Ammon's horn (tissue), 1 donor: ENCODE results near the gene ATP2B1.
"Not testable (repeated sequence)": the region's sequence is repeated elsewhere in the genome, so short reads cannot be mapped to it uniquely, and the experiment has no call there.

Source experiments
- DNase-seq: peaks from one replicate; pipeline ENCODE4 v3.0.0-alpha.2; 2016; ENCODE audit warnings: low spot score

Gene ATP2B1

DNA sequence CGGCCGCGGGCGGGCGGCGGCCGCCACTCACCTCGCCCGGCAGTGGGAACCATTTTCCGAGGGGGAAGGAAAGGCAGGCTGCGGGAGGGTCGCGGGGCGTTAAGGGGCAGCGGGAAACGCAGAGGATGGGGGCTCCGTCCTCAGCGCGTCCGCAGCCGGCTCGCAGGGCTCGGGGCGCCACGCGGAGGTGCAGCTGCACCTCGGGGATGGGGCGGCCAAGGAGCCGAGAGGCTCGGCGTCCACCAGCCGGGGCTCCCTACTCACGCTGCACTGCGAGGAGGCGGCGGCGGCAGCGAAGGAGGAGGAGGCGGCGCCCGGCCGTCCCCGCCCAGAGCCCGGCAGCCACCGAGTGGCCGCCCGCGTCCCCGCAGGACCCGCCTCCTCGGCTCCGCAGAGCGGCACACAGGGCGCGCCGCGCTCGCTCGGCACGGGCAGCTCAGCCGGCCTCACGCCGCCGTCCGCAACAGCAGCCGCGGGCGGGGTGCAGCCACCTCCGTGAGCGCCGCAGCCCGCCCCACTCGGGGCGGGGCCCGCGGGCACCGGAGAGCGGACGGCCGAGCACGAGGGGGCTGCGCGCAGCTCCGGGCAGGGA lies at the start of gene ATP2B1:
ATP2B1 (minus strand) TSS at position 274 of the 592 bp plus-strand sequence. CDS start 52,952 bp downstream, outside the sequence.
- peak; percentile 88 for DNase-seq

DNA sequence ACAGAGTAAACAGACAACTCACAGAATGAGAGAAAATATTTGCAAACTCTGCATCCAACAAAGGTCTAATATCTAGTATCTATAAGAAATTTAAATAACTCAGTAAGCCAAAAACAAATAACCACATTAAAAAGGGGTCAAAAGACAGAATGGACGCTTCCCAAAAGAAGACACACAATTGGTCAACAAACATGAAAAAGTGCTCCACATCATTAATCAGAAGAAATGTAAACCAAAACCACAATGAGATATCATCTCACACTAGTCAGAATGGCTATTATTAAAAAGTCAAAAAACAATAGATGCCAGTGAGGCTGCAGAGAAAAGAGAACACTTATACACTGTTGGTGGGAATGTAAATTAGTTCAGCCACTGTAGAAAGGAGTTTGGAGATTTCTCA lies 49.3 kb upstream of the ATP2B1 start:
- not testable (repeated sequence) for DNase-seq

DNA sequence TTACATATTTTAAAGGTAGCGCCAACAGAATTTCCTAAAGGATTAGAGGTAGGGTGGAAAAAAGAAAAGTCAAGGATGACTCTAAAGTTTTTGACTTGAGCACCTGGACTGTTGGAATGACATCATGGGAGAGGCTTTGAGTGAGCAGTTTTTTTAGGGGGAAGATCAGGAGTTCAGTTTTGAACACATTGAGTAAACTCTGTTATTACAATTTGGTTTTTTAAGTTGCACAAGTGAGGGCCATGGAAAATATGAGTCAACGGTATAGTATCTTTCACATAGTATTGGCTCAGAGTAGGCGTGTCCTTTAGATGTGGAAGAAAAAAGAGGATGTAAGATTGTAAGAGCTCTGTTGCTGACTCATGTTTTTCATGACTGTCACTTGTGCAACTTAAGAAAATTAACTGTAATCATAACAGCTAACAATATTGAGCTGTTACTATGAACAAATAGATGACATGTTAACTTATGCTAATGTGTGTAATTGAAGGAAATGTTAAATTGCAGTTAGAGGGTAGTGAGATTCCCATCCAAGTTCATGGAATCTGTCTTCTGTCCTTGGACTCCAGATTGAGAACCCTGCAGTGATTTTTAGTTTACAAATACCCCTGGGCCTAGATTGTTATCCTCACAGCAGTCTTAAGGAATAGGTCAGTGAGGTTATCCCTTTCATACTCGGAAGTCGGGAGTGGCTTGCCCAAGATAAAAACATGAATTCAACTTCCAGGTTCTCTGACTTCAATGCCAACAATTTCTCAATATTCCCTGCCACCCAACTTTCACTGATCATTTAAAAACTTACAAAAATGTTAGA lies 48.2 kb upstream of the ATP2B1 start:
- peak; percentile 35 for DNase-seq

GRCh38 chr12:89756194-89756584 lies 47.6 kb upstream of the ATP2B1 start:
- no peak for DNase-seq

DNA sequence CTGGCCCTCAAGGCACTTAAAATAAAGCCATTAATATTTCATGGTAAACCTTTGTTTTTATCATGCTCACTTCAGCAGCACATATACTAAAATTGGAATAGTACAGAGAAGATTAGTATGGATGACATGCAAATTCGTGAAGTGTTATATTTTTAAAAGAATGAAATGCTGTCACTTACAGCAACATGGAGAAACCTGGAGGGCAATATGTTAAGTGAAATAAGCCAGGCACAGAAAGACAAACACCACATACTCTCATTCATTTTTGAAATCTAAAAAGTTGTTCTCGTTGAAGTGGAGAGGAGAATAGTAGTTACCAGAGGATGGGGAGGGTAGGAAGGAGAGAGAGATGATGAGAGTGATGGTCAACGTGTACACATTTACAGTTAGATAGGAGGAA lies 45.4 kb upstream of the ATP2B1 start:
- no peak for DNase-seq

GRCh38 chr12:89752341-89752740 lies 43.7 kb upstream of the ATP2B1 start:
- no peak for DNase-seq

GRCh38 chr12:89750389-89751351 lies 42.0 kb upstream of the ATP2B1 start:
- no peak for DNase-seq

- no peak for DNase-seq
These were observed 40.2 kb upstream of the ATP2B1 start for GRCh38 chr12:89748791-89749190.

GRCh38 chr12:89745286-89745685 lies 36.6 kb upstream of the ATP2B1 start:
- DNase-seq: no peak

DNA sequence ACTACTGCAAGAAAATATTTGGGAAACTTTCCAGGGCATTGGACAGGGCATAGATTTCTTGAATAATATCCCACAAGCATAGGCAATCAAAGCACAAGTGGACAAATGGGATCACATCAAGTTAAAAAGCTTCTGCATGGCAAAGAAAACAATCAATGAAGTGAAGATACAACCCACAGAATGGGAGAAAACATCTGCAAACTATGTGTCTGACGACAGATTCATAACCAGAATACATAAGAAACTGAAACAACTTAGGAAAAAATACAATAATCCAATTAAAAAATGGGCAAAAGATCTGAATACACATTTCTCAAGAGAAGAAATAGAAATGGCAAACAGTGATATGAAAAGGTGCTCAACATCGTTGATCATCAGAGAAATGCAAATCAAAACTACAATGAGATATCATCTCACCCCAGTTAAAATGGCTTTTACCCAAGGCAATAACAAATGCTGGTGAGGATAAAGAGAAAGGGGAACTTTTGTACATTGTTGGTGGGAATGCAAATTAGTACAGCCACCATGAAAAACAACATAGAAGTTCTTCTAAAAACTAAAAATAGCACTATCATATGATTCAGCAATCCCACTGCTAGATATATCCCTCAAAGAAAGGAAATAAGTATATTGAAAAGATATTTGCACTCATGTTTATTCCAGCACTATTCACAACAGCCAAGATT lies 33.8 kb upstream of the ATP2B1 start:
- DNase-seq: no peak

- DNase-seq: no peak
These were observed 32.3 kb upstream of the ATP2B1 start for GRCh38 chr12:89740943-89741342.

GRCh38 chr12:89736995-89737394 lies 28.4 kb upstream of the ATP2B1 start:
- DNase-seq: no peak

DNA sequence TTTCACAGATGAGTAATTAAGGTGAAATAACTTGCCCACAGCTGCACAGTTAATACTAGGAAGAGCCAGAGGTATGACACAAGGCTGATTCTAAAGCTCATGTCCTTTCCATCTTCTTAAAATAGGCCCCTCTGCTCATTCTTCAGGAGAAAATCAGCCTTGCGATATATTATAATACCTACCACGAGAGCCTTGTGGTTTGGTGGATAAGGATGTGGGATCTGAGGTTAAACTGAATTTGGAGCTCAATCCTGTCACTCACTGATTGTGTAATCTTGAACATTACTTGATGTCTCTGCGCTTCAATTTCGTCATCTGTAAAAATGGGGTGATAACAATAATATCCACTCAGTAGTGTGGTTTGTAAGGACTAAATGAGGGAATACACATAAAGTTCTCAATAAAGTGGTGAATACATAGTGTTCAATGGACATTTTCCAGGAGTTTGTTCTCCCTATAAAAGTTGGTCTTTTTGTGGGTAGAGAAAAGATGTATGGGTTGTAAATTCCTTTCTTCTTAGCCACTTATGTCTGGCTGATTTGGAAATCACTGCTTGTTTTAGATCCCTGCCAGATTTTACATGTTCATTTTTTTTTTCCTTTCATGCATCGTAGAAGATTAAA lies 25.1 kb upstream of the ATP2B1 start:
- DNase-seq: no peak

DNA sequence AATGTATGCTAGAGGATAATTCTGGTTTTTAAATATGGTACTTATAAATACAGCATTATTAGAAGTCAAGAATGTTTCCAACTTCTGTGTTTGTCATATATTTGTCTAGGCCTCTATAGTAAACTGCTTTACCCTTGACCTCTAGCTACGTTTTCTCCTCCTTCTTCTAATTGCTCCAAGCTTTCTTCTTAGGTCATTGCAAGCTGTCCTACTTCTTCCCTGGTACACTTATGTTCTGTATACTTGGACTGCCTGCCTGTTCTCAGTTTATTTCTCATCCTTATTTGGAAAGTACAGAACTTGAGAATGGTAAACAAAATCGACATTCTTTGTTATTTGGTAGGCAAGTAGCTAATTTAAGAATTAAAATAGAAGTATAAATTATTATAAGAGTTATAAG lies 23.9 kb upstream of the ATP2B1 start:
- DNase-seq: no peak

DNA sequence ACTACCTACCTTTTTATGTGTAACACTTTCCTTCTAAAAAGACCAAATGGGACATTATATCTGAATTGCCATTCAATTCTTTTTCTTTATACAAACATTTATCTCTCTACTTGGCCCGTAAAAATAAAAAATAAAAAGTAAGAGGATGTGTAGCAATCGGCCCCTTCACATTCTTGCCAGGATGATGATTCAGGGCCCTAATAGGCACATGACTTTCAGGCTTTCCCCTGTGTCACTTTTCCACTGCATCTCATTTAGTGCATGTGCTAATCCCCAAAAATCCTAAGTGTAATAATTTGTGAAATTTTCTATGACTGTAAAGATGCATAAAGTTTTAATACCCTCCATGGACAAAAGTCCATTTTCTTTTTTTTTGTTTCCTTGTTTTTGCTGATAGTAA lies 23.0 kb upstream of the ATP2B1 start:
- DNase-seq: no peak

- no peak for DNase-seq
These were observed 22.5 kb upstream of the ATP2B1 start for GRCh38 chr12:89731089-89731488.

- no peak for DNase-seq
These were observed 21.4 kb upstream of the ATP2B1 start for GRCh38 chr12:89729946-89730459.

DNA sequence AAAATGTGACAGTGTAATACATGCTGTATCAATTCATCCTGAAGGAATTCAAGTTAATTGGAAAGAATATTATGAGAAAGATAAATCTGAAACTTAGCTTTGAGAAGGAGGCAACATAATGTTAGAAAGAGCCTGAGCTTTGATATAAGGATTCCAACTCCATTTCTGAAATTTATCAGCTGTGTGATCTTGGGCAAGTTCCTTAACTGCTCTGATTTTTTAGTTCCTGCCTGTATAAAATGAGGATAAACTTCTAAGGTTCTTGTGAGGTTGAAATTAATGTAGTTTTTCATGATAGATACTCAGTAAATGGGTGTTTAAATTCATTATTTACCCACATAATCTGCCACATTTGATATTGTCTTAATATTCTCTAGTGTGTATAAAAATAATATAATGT lies 14.6 kb upstream of the ATP2B1 start:
- no peak for DNase-seq

DNA sequence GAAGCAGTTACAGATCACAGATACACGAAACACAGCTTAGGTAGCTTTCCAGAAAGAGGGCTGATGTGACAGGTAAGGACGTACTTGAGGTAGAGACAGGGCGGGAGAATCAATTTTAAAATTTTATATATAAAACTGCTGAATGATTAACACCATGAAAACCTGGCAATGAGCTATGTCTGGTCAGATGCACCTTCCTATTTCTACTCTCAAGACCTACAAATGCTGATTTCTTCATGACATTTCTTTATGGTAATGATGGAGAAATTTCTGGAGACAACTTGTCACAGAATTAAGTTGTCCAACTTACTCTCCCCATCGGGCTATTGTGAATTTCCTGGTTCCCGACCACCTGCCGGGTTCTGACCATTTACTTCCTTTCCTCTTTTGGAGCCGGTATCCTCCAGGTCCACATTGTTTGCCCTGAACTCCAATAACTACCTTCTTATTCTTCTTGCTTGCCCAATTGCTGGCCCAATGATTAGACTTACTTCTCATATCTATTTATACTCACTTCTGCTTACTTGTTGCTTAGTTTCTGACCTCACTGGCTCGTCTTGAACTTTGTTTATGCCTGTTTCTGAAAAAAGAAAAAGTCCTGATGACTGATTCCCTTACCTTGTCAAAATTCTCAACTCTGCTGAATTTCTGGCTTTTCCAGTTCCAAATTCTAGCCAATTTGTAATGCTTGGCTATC lies 12.8 kb upstream of the ATP2B1 start:
- peak; percentile 34 for DNase-seq

- DNase-seq: no peak
These were observed 9.3 kb upstream of the ATP2B1 start for GRCh38 chr12:89717759-89718523.
